ENCODE results near the gene CIT. TPM values are rescaled to one million over a fixed set of nuclear protein-coding genes. Genes with fewer than 3 reads are reported as not detected.

CIT gene
- total RNA-seq, 6 experiments from 2014 or later, result 1.8 to 12.8 (median 3.3) TPM

DNA sequence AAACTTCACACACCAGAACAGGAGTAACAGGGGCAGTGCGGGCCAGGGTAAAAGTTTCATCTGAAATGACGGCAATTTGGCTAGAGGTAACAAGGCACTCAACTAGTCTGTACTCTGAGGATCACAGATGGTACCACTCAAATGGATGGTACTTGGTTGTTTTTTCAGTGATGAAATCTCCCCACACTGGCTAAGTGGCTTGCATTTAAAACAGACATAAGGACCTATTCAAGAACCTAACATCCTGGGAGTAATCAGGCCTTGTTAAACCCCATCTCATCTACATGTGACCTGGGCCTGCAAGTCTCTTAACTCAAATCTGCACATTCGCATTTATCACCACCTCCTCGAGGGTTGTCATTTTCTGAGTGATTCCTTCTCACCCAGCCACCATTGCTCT, 118.4 kb downstream of the CIT start:
- WGBS (ENCODE audit: insufficient coverage, low coverage, low lambda C conversion rate, missing lambda C conversion rate), result 92% methylated on average over 3 of the region's 4 CpGs
- Histone ChIP-seq H3K36me3 (no peaks in the 10 kb centered on the region), H3K4me3 (no peak overlapping the region), H3K27me3 (no peaks in the 10 kb centered on the region), H3K4me1 (no peaks in the 10 kb centered on the region), H3K9me3 (no peaks in the 10 kb centered on the region), H3K27ac (no peak overlapping the region)
- no peak for TF ChIP-seq POLR2A (IDR thresholded peaks at IDR 0.05)
- ATAC-seq (no peak), DNase-seq (no peak)
- intact Hi-C loops (cut with DNase I), result no loop called here

DNA sequence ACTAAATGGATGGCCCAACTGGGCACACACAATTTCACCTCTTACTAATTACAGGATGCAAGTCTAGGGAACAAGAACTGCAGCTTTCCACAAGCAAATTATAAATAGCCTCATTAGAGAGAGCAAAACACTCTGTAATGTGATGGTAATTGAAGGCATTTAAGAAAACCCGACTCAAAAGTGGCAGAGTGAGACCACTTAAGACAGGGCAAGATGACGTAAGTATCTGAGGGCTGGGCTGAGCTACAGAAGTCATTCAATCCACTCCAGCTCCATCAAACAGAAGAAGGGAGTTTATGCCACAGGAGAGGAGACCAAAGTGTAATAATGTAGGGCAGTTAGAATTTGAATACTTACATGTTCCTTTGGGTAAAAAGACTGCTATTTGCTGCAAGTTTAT, 118.9 kb downstream of the CIT start:
- ATAC-seq (no peak), DNase-seq (no peak)
- Histone ChIP-seq H3K27ac (no peak overlapping the region), H3K4me3 (no peak overlapping the region), H3K36me3 (no peaks in the 10 kb centered on the region), H3K9me3 (no peaks in the 10 kb centered on the region), H3K4me1 (no peaks in the 10 kb centered on the region), H3K27me3 (no peaks in the 10 kb centered on the region)
- intact Hi-C loops (cut with DNase I), result no loop called here
- 83% methylated on average over 2 of the region's 2 CpGs for WGBS (ENCODE audit: insufficient coverage, low coverage, low lambda C conversion rate, missing lambda C conversion rate)
- TF ChIP-seq, protein P1, sequence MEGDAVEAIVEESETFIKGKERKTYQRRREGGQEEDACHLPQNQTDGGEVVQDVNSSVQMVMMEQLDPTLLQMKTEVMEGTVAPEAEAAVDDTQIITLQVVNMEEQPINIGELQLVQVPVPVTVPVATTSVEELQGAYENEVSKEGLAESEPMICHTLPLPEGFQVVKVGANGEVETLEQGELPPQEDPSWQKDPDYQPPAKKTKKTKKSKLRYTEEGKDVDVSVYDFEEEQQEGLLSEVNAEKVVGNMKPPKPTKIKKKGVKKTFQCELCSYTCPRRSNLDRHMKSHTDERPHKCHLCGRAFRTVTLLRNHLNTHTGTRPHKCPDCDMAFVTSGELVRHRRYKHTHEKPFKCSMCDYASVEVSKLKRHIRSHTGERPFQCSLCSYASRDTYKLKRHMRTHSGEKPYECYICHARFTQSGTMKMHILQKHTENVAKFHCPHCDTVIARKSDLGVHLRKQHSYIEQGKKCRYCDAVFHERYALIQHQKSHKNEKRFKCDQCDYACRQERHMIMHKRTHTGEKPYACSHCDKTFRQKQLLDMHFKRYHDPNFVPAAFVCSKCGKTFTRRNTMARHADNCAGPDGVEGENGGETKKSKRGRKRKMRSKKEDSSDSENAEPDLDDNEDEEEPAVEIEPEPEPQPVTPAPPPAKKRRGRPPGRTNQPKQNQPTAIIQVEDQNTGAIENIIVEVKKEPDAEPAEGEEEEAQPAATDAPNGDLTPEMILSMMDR (IDR thresholded peaks at IDR 0.05), result no peak
- no peak for TF ChIP-seq POLR2A (IDR thresholded peaks at IDR 0.05)

DNA sequence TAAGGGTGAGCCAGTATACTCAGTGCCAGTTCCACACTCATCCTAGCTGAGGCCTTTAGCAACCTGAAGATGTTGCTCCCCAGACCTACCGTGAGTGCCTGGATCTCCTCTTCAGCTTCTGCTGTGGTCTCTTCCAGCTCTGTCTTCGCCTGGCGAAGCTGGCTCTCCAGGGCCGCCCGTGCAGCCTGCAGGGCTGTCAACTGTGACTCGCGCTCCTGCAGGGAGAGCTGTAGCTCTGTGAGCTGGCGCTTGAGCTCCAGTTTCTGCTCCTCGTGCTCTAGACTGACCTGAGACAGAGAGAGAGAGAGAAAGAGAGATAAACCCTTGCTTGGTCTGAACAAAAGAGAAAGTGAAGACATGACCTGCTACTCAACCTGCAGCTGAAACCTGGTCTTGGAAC, 125.2 kb downstream of the CIT start:
- intact Hi-C loops (cut with DNase I), result no loop called here
- Histone ChIP-seq H3K9me3 (no peaks in the 10 kb centered on the region), H3K4me1 (no peaks in the 10 kb centered on the region), H3K4me3 (no peak overlapping the region), H3K27me3 (no peaks in the 10 kb centered on the region), H3K36me3 (no peaks in the 10 kb centered on the region), H3K27ac (no peak overlapping the region)
- WGBS (ENCODE audit: insufficient coverage, low coverage, low lambda C conversion rate, missing lambda C conversion rate), result 99% methylated on average over 8 of the region's 9 CpGs
- DNase-seq, result no peak
- ATAC-seq, result no peak
- TF ChIP-seq, protein P1 (IDR thresholded peaks at IDR 0.05), result no peak
- no peak for TF ChIP-seq POLR2A (IDR thresholded peaks at IDR 0.05)

DNA sequence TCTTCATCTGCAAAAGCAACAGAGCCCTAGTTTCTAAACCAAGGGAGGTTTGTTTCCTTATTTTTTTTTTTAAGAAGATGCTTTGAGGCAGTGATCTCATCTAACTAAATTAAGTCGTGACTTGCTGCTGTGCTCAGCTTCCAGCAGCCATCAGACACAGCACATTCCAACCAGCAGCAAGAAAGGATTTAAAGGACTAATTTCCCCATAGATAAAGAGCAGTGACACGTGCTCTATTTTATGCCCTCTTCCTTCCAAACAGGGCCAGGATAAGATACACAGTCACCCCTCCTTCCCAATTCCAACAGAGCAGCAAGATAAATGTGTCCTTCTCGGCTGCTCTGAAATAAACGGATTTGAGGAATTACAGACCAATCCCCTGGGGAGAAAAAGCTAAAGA, 127.5 kb downstream of the CIT start:
- no peak for TF ChIP-seq POLR2A (IDR thresholded peaks at IDR 0.05)
- TF ChIP-seq, protein P1 (IDR thresholded peaks at IDR 0.05), result no peak
- Histone ChIP-seq H3K4me3 (no peak overlapping the region), H3K9me3 (no peaks in the 10 kb centered on the region), H3K36me3 (no peaks in the 10 kb centered on the region), H3K27ac (no peak overlapping the region), H3K27me3 (no peaks in the 10 kb centered on the region), H3K4me1 (no peaks in the 10 kb centered on the region)
- WGBS (ENCODE audit: insufficient coverage, low coverage, low lambda C conversion rate, missing lambda C conversion rate), result 57% methylated on average over 4 of the region's 4 CpGs
- no peak for DNase-seq
- intact Hi-C loops (cut with DNase I), result no loop called here
- ATAC-seq, result no peak

DNA sequence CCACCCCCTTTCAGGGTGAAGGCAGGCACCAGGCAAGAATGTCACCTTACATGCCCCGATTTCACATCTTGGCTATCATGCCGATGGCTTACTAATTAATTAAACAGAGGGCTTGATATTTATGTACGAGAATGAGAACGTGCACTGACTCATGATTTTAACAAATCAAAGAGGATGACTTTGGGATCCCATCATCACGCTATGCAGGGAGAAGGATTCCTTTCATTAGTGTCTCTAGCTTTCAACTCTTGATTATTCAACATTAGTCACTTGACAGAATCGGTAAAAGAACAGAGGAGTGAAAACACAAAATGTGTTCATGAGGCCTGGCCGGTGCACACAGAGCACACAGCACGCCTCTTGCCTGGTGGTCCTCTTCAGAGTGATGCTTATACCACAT, 128.6 kb downstream of the CIT start:
- ATAC-seq (no peak), DNase-seq (no peak)
- Histone ChIP-seq H3K9me3 (no peaks in the 10 kb centered on the region), H3K36me3 (no peaks in the 10 kb centered on the region), H3K27ac (no peak overlapping the region), H3K4me3 (no peak overlapping the region), H3K27me3 (no peaks in the 10 kb centered on the region), H3K4me1 (no peaks in the 10 kb centered on the region)
- WGBS (ENCODE audit: insufficient coverage, low coverage, low lambda C conversion rate, missing lambda C conversion rate), result 93% methylated on average over 8 of the region's 8 CpGs
- intact Hi-C loops (cut with DNase I), result no loop called here
- TF ChIP-seq, protein P1 (IDR thresholded peaks at IDR 0.05), result no peak
- no peak for TF ChIP-seq POLR2A (IDR thresholded peaks at IDR 0.05)
